HepG2 (cell line): ENCODE results near the gene OGFR. TPM values are rescaled to one million over a fixed set of nuclear protein-coding genes. Genes with fewer than 3 reads are reported as not detected.

ENCODE experiments used
- BORCS8-MEF2B ChIP-seq: sonication (generic); formaldehyde crosslinking; IDR thresholded peaks from 2 replicates; pipeline ENCODE4 v1.8.0; 2022; ENCODE audit warnings: mild to moderate bottlenecking, missing genetic modification reagents
- DNMT1 ChIP-seq: sonication (generic); formaldehyde crosslinking; IDR thresholded peaks from 2 replicates; pipeline ENCODE4 v1.5.1; 2020; ENCODE audit warnings: mild to moderate bottlenecking, missing genetic modification reagents
- FOXO1 ChIP-seq: sonication (generic); formaldehyde crosslinking; IDR thresholded peaks from 2 replicates; pipeline ENCODE4 v1.4.0; 2020; ENCODE audit warnings: missing genetic modification reagents
- KLF6 ChIP-seq: IDR thresholded peaks from 2 replicates; pipeline ENCODE4 v1.8.0; 2016; ENCODE audit warnings: missing biosample characterization, missing genetic modification reagents
- LCORL ChIP-seq, 2 experiments: fragments of 450-650 bp in 1 of 2; sonication (generic) in 1 of 2; formaldehyde crosslinking in 1 of 2; IDR thresholded peaks; 2 replicates each; pipeline versions ENCODE4 v1.5.0 to v1.6.1; 2017 to 2020; ENCODE audit warnings: antibody characterized with exemption in 1 of 2, missing genetic modification reagents in 1 of 2
- MTF2 ChIP-seq: sonication (generic); formaldehyde crosslinking; IDR thresholded peaks from 2 replicates; pipeline ENCODE4 v1.5.0; 2020; ENCODE audit warnings: missing genetic modification reagents, borderline replicate concordance
- U2AF2 ChIP-seq: fragments of 200-400 bp; formaldehyde crosslinking; IDR thresholded peaks from 2 replicates; pipeline ENCODE4 v1.6.1; 2017; ENCODE audit warnings: low read depth, mild to moderate bottlenecking, low read length
- ZNF432 ChIP-seq: sonication (generic); formaldehyde crosslinking; IDR thresholded peaks from 2 replicates; pipeline ENCODE4 v1.5.0; 2020; ENCODE audit warnings: missing genetic modification reagents, mild to moderate bottlenecking, borderline replicate concordance
- ZNF460 ChIP-seq: sonication (generic); formaldehyde crosslinking; IDR thresholded peaks from 2 replicates; pipeline ENCODE4 v1.5.1; 2020; ENCODE audit warnings: missing genetic modification reagents, mild to moderate bottlenecking, borderline replicate concordance
- ZNF644 ChIP-seq: IDR thresholded peaks from 2 replicates; pipeline ENCODE4 v1.6.1; 2016; ENCODE audit warnings: low read depth
- ZNF713 ChIP-seq: sonication (generic); formaldehyde crosslinking; IDR thresholded peaks from 2 replicates; pipeline ENCODE4 v1.4.0; 2020; ENCODE audit warnings: mild to moderate bottlenecking, missing genetic modification reagents
- ZNF83 ChIP-seq: sonication (generic); formaldehyde crosslinking; IDR thresholded peaks from 2 replicates; pipeline ENCODE4 v1.4.0; 2020; ENCODE audit warnings: missing genetic modification reagents, mild to moderate bottlenecking, borderline replicate concordance
- polyA plus RNA-seq, 8 experiments: library from polyadenylated mRNA; depleted of rRNA in 3 of 8; stranded (reverse) in 7 of 8; unstranded in 1 of 8; fragments of >200 nt; fragmentation: Illumina TruSeq in 4 of 8; extraction: Trizol in 4 of 8; gene quantifications; 2 replicates each; pipeline versions ENCODE4 v1.2.1 to v1.2.3, GENCODE V29; 2011 to 2016; ENCODE audit warnings: low read depth in 4 of 8, missing spikeins in 1 of 8, mixed read lengths in 1 of 8; ENCODE audit not compliant: insufficient read depth in 1 of 8
- total RNA-seq, 5 experiments: library from RNA; depleted of rRNA; stranded (reverse); fragments of >200 nt; fragmentation: Illumina TruSeq; extraction: Trizol; gene quantifications; 2 replicates each; pipeline ENCODE4 v1.2.3, GENCODE V29; 2016; ENCODE audit warnings: low read depth in 1 of 5
- TF ChIP-seq, protein P1 (sequence below): IDR thresholded peaks from 2 replicates; pipeline ENCODE4 v1.6.1; 2016
- TF ChIP-seq, protein P2 (sequence below): sonication (generic); formaldehyde crosslinking; IDR thresholded peaks from 2 replicates; pipeline ENCODE4 v1.5.0; 2020; ENCODE audit warnings: mild to moderate bottlenecking, missing genetic modification reagents
- TF ChIP-seq, protein P3 (sequence below): sonication (generic); formaldehyde crosslinking; IDR thresholded peaks from 2 replicates; pipeline ENCODE4 v1.4.0; 2020; ENCODE audit warnings: missing genetic modification reagents, mild to moderate bottlenecking, borderline replicate concordance
- TF ChIP-seq, protein P4 (sequence below): sonication (generic); formaldehyde crosslinking; IDR thresholded peaks from 2 replicates; pipeline ENCODE4 v1.4.0; 2020; ENCODE audit warnings: missing genetic modification reagents, mild to moderate bottlenecking, borderline replicate concordance
- TF ChIP-seq, protein P5 (sequence below): sonication (generic); formaldehyde crosslinking; conservative IDR thresholded peaks from 2 replicates; pipeline ENCODE4 v1.4.0; 2020; ENCODE audit warnings: mild to moderate bottlenecking, missing genetic modification reagents, moderate library complexity

The OGFR gene
- total and polyA plus RNA-seq, 2 of the 13 experiments (the other 11 are each of a cell fraction or from before 2014, with no cell fraction given) = 47.7 to 81.8 TPM

DNA sequence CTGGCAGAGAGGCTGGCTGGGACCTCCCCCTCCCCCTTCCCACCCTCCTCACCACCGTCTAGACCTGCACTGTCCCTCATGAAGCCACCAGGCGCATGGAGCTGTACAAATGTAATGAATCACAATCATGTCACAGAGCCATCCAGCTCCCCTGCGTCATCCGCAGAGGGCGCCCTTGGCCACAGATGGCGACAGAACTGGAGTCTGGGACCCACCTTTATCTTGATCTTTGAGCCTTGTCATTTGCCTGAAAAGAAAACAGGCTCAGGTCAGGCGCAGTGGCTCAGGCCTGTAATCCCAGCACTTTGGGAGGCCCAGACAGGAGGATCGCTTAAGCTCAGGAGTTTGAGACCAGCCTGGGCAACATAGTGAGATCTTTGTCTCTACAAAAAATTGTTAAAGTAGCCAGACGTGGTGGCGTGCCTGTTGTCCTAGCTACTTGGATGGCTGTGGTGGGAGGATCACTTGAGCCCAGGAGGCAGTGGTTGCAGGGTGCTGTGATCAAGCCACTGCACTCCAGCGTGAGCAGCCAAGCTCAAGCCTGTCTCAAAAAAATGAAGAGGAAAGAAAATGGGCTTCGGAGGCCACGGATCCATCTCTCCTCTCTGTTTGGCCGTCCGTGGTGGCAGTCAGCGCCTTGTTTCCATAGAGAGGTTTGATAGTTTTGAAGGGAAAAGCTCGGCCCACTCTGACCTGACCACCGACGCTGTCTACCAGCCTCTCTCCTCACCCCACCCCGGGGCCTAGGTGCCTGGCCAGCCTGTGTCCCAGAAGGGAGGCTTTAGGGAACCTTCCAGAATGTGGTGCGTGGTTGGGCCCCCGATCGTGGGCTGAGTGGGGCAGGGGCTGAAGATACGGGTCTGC, 18.4 kb downstream of the OGFR start (continued):
- TF ChIP-seq, protein P1, sequence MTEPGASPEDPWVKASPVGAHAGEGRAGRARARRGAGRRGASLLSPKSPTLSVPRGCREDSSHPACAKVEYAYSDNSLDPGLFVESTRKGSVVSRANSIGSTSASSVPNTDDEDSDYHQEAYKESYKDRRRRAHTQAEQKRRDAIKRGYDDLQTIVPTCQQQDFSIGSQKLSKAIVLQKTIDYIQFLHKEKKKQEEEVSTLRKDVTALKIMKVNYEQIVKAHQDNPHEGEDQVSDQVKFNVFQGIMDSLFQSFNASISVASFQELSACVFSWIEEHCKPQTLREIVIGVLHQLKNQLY = peak; percentile 64; the same call in 1 of the 2 replicates
- TF ChIP-seq ZNF460 (CRISPR knock-in tag) = peak; percentile 58; the same call in 1 of the 2 replicates
- peak; percentile 95 for TF ChIP-seq FOXO1 (CRISPR knock-in tag)
- TF ChIP-seq ZNF713 (CRISPR knock-in tag) = no peak
- TF ChIP-seq ZNF432 (CRISPR knock-in tag) = no peak
- TF ChIP-seq, protein P2, sequence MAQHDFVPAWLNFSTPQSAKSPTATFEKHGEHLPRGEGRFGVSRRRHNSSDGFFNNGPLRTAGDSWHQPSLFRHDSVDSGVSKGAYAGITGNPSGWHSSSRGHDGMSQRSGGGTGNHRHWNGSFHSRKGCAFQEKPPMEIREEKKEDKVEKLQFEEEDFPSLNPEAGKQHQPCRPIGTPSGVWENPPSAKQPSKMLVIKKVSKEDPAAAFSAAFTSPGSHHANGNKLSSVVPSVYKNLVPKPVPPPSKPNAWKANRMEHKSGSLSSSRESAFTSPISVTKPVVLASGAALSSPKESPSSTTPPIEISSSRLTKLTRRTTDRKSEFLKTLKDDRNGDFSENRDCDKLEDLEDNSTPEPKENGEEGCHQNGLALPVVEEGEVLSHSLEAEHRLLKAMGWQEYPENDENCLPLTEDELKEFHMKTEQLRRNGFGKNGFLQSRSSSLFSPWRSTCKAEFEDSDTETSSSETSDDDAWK (CRISPR knock-in tag) = no peak
- TF ChIP-seq BORCS8-MEF2B (CRISPR knock-in tag) = peak; percentile 76
- TF ChIP-seq ZNF644 = peak; percentile 62; the same call in 1 of the 2 replicates
- TF ChIP-seq, protein P3, sequence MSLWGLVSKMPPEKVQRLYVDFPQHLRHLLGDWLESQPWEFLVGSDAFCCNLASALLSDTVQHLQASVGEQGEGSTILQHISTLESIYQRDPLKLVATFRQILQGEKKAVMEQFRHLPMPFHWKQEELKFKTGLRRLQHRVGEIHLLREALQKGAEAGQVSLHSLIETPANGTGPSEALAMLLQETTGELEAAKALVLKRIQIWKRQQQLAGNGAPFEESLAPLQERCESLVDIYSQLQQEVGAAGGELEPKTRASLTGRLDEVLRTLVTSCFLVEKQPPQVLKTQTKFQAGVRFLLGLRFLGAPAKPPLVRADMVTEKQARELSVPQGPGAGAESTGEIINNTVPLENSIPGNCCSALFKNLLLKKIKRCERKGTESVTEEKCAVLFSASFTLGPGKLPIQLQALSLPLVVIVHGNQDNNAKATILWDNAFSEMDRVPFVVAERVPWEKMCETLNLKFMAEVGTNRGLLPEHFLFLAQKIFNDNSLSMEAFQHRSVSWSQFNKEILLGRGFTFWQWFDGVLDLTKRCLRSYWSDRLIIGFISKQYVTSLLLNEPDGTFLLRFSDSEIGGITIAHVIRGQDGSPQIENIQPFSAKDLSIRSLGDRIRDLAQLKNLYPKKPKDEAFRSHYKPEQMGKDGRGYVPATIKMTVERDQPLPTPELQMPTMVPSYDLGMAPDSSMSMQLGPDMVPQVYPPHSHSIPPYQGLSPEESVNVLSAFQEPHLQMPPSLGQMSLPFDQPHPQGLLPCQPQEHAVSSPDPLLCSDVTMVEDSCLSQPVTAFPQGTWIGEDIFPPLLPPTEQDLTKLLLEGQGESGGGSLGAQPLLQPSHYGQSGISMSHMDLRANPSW (CRISPR knock-in tag) = no peak
- TF ChIP-seq, protein P4, sequence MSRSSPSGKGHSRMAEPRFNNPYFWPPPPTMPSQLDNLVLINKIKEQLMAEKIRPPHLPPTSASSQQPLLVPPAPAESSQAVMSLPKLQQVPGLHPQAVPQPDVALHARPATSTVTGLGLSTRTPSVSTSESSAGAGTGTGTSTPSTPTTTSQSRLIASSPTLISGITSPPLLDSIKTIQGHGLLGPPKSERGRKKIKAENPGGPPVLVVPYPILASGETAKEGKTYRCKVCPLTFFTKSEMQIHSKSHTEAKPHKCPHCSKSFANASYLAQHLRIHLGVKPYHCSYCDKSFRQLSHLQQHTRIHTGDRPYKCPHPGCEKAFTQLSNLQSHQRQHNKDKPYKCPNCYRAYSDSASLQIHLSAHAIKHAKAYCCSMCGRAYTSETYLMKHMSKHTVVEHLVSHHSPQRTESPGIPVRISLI = peak; percentile 15; the same call in 1 of the 2 replicates
- TF ChIP-seq DNMT1 (CRISPR knock-in tag) = peak; percentile 92
- no peak for TF ChIP-seq ZNF83 (CRISPR knock-in tag)
- TF ChIP-seq, protein P5, sequence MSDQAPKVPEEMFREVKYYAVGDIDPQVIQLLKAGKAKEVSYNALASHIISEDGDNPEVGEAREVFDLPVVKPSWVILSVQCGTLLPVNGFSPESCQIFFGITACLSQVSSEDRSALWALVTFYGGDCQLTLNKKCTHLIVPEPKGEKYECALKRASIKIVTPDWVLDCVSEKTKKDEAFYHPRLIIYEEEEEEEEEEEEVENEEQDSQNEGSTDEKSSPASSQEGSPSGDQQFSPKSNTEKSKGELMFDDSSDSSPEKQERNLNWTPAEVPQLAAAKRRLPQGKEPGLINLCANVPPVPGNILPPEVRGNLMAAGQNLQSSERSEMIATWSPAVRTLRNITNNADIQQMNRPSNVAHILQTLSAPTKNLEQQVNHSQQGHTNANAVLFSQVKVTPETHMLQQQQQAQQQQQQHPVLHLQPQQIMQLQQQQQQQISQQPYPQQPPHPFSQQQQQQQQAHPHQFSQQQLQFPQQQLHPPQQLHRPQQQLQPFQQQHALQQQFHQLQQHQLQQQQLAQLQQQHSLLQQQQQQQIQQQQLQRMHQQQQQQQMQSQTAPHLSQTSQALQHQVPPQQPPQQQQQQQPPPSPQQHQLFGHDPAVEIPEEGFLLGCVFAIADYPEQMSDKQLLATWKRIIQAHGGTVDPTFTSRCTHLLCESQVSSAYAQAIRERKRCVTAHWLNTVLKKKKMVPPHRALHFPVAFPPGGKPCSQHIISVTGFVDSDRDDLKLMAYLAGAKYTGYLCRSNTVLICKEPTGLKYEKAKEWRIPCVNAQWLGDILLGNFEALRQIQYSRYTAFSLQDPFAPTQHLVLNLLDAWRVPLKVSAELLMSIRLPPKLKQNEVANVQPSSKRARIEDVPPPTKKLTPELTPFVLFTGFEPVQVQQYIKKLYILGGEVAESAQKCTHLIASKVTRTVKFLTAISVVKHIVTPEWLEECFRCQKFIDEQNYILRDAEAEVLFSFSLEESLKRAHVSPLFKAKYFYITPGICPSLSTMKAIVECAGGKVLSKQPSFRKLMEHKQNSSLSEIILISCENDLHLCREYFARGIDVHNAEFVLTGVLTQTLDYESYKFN = peak; percentile 87
- 0 out of 2 replicates have a peak, but pooled peaks have one; percentile 39 for TF ChIP-seq U2AF2
- no peak for TF ChIP-seq LCORL (IDR thresholded peaks at IDR 0.05)
- peak; percentile 89 for TF ChIP-seq LCORL (CRISPR knock-in tag; IDR thresholded peaks at IDR 0.05)
- TF ChIP-seq KLF6 (CRISPR knock-in tag) = 0 out of 2 replicates have a peak, but pooled peaks have one; percentile 52
- no peak; the same call in 1 of the 2 replicates for TF ChIP-seq MTF2 (CRISPR knock-in tag)
